SK-N-DZ (cell line): Measurements from ENCODE around the gene CWC22.

Experiments
- DNase-seq: peaks from one replicate; pipeline ENCODE4 v3.0.0-alpha.2; 2015; ENCODE audit warnings: low spot score
- small RNA-seq, 2 experiments: library from RNA; depleted of rRNA; stranded (forward); fragments of <200 nt; gene quantifications; one replicate each; pipeline ENCODE3, GENCODE V24; 2014

The CWC22 gene

DNA sequence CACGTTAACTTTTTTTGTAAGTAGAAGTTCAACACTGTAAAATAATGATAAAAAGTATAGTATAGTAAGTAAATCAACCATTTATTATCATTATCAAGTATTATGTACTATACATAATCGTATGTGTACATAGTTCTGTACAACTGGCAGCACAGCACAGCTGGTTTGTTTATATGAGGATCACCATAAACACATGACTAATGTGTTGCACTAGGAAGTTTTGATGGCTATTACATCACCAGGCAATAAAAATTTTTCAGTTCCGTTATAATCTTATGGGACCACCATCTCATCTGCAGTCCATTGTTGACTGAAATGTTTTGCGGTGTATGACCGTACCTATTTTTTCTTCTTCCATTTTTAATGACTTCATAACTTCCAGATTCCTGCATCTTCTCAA, 106.4 kb downstream of the CWC22 start:
- no peak for DNase-seq

DNA sequence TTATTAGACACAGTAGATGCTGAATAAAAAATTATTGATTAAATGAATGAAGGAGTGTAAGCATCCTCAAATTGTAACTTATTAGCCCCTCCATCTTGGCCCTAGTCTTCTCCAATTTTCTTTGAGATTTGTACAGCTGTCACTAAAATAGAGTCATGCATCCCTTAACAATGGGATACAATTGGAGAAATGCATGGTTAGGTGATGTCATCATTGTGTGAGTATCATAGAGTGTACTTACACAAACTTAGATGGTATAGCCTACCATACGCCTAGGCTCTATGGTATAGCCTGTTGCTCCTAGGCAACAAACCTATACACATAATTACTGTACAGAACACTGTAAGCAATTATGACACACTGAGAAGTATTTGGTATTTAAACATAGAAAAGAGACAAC, 107.4 kb downstream of the CWC22 start:
- DNase-seq, result no peak

DNA sequence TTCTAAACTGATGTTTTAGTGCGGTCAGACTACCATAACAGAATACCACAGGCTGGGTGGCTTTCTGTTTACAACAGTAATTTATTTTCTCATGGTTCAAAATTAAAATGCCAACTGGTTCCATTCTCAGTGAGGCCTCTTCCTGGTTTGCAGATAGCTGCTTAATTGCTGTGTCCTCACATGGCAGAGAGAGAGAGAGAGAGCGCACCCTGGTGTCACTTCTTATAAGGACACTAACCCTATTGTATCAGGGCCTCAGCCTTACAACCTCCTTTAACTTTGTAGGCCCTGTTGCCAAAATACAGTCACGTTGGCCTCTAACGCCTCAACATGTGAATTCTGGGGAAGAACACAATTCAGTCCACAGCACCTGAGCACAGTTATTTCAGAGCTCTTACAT, 108.2 kb downstream of the CWC22 start:
- DNase-seq, result peak; percentile 68

Small RNA genes lying within 50 kb of the gene (small RNA-seq; reads per million reads assigned to genes)
- 0 reads per million in 2 experiments for gene RF00416
